GM18508 (cell line): ENCODE measurements around the gene GNE.
"Not testable (repeated sequence)": the region's sequence is repeated elsewhere in the genome, so short reads cannot be mapped to it uniquely, and the experiment has no call there.

Source experiments
- ATAC-seq: cut with Tn5 transposase; IDR thresholded peaks from one replicate; pipeline ENCODE4 v1.9.1; 2021; ENCODE audit warnings: moderate number of reproducible peaks; ENCODE audit not compliant: insufficient read depth, unreplicated experiment

The GNE gene

DNA sequence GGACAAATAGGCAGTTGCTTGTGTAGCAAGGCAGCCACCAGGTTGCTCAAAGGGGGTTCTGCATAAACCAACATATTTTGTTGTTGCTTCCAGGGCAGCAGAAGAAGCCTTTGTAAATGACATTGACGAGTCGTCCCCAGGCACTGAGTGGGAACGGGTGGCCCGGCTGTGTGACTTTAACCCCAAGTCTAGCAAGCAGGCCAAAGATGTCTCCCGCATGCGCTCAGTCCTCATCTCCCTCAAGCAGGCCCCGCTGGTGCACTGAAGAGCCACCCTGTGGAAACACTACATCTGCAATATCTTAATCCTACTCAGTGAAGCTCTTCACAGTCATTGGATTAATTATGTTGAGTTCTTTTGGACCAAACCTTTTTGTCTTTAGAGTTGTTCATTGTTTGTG, 46.7 kb downstream of the GNE start:
- no peak for ATAC-seq

DNA sequence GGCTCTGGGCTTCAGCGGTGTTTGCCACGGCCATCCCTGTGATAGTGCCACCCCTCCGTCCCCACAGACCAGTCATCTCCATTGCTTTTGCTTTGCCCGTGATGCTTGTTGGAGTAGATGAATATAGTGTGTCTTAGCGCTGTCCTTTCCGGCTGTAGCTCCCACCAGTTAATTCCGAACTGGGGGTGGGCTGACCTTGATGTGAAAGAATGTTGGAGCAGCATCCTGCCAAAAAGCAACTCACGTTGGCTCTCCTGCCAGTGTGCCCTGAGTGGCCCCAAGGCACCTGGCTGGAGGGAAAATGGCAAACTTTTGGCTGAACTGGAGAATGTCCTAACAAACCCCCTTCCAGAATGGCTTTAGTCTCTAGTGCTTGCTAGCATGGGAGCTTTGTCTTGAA, 47.5 kb downstream of the GNE start:
- no peak for ATAC-seq

DNA sequence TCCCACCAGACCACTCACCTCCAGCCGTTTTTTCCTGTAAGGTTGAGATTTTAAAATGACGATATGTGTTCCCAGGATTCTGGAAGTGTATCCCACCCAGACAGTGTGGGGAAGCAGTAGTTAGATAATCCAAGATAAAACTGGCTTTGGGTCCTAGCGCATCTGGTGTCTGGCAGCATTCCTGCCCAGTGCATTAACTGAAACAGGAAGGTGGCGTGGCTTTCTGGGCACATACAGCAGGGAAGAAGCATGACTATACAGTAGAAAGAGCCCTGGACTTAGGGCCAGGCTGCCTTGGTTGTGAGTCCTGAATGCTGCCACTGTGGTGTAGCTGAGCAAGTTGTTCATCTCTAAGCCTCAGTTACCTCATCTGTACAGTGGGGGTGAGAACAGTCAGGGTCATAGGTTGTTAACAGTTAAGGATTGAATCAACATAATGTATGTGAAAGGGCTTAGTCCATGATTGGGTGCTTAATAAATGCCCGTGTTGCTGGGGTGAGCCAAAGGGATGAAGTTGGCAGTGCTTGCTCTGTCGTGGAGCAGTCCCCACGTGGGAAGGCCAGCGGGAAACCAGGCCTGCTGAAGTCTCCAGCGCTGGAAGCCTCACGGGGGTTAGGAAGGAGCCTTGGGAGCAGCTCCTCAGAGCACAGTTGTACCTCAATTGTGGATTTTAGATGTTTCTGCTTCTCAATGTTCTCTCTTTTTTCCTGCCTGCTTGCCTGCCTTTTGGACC, 49.6 kb downstream of the GNE start:
- no peak for ATAC-seq

DNA sequence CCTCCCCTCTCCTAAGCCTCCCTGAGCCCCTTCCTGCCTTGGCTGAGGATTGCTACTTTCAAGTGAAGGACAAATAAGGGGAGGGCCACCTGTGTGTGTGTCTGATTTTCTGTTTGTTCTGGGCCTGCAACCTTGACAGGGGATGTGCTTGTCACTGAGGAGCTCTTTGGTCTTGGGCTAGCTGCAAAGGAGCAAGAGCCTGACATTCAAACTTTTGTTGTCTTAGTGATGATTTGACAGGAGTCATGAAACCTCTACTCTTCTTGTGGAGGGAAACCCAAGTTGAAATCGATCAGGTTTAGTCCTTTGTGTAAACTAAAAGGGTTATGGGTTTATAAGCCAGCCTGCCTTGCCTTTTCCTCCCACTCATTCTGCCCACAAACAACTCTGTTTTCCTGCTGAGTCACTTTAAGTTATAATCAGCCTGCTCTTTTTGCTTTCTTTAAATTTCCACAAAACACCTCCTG, 50.7 kb downstream of the GNE start:
- no peak for ATAC-seq

DNA sequence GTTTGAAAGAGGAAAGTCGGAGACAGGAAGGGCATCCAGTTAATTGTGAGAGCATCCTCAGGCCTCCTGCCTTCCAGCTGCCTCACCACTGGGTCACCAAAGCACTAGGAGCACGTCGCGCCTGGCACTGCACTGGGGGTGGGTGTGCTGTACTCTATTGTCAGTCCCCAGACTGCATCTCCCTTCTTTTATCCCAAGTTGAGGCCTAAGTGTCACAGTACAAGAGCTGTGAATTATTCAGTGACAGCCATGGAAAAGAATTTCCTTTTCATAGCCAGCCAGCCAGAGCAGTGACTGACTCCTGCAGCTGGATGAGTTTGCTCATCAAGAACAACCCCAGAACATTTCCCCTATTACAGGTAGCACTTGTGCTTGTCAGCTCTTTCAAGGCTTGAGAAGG, 51.2 kb downstream of the GNE start:
- ATAC-seq, result no peak

DNA sequence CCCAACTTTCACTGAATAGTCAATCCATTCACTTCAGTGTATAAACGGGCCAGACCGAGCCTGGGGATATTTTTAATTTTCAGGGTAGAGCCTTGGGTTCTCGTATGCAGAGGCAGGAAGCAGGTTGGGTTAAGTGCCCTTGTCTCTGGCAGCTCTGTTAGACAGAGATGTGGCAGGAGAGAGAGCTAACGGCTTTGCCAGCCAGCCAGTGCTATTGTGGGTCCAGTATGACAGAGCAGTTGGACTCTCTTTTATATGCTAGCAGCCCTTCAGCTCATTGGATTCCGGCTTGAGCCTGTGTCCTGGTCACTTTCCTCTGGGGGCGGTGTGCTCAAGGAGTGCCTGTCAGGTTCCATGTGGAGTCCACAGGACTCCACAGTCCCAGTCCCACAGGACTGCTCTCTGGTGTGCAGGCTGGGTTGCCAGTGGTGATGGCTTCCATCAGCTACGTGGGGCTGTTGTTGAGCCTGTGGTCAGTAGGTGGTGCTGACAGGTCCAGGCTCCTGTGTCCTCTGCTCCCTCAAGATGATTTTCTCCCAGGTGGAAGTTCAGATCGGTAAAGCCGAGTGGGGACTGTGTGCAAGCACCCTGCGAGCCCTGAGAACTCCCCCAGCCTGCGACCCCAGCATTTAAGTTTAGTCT, 53.2 kb downstream of the GNE start:
- ATAC-seq, result no peak

DNA sequence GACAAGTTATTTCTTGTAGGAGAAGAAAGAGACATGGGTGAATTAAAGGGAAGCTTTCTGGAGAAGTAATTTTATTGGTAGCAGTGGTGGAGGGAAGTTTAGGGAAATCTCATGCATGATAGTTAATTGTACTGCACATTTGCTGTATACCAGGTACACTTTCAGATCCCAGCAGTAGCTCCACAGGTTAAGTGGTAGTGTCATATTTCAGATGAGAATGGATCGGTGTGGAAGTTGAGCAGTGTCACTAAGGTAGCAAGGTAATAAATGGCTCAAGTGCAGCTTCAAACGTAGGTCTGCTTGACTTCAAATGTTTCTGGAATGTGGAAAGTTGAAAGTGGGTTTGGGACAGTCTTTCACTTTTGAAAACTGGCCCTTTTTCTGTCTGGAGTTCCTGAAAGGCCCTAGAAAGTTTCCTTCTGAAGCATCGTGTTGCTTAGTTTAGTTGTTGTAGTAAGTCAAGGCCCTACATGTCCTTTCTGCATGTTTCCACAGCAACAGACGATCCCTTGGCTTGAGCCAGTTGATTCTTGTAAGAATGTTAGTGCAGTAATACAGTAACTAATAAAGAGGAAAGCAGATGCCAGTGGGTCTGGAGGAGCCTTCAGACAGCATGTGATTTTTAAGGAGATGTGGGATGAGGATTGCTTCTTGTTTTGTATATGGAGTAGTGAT, 63.8 kb downstream of the GNE start:
- ATAC-seq, result no peak

DNA sequence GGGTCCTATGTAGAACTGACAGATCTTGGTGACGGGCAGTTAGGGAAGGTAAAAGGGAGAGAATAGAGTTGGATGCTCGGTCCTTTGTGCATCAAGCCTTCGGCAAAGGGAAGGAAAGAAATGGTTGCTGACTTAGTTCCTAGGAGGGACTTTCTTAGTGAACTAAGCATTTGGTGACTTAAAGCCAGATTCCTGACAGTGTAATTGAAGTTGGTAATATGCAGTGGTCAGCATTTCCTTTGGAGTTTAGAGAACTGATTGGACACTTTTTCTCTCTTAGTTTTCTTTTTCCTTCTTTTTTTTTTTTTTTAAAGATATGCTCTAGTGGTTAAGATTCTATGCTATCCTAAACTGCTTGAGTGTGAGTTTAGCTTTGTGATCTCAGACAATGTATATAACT, 65.2 kb downstream of the GNE start:
- ATAC-seq, result no peak

DNA sequence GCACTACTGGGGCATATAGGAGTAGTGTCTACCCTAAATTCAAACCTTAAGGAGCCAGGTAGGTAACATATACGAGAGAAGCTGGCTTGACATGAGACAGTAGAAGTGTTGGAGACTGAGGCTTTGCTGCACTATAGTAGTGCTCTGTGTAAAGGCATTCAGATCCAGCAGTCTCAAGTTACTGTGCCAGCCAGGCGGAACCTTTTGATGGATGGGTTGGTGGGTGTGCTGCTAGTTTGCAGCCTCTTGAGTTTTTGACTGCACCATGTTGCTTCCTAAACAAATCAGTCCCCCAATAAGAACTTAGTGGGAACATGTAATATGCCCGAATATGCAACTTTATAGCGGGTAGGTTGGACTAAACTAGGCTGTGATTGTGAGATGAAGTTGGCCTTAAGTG, 66.1 kb downstream of the GNE start:
- no peak for ATAC-seq

DNA sequence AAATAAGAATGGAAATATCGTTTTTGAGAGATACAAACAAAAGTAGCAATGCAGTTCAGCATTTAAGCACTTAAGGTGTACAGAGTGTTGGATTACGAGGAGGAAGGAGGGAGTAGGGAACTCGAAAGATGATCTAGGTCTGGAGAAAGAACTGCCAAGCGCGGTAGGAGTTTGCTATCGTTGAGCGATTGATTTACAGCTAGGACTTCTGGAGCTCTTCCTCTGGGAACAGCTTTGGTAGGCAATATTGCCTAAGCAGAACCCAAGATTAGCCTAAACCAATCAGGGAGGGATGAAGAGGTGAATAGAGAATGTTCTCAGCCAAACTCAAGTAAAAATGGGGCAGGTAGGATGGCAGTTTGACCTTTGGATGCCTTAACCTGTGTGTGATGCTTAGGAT, 66.6 kb downstream of the GNE start:
- ATAC-seq, result no peak

DNA sequence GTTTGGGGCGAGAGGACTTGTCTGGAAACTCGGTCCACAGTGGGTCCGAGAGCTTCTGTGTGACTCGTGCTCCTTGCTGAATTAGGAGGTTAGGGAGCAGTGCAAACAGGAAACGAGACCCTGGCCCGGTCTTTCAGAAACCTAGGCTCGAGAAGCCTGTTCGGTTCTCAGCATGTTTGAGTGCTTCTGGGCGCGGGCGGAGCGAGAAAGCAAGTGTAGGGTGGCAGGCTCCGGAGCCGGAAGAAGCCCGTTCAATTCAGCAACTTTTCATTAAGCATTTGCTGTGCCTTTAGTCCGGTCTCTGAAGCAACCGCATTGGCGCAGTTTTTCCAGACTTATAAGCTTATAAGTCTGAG, 67.0 kb downstream of the GNE start:
- no peak for ATAC-seq

DNA sequence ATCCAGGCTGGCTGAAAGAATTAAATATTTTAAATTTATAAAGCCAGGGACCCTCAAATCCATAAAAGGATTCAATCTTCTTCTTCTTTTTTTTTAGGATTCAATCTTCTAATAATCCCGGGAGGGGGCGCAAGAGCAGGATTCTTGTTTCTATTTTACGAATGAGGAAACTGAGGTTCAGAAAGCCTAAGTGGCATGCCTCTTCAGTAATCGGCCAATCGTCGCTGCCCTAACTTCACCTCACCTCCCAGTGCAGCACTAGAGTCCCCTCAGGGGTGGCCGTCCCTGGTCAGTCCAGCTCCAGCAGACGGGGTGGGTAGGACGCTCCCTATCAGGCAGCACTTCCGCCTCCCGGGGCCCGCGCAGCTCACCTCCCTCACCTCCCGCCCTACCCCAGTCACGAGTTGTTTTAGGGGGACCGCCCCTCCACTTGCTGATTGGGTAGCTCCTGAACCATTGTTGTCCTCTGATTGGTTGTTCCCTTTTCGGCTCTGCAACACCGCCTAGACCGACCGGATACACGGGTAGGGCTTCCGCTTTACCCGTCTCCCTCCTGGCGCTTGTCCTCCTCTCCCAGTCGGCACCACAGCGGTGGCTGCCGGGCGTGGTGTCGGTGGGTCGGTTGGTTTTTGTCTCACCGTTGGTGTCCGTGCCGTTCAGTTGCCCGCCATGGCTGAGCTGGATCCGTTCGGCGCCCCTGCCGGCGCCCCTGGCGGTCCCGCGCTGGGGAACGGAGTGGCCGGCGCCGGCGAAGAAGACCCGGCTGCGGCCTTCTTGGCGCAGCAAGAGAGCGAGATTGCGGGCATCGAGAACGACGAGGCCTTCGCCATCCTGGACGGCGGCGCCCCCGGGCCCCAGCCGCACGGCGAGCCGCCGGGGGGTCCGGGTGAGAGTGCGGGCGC, 67.6 kb downstream of the GNE start, which contains the start of gene CLTA:
Gene CLTA, plus strand, starts transcription at position 534 of the 902 bp plus-strand sequence. Its CDS starts 136 bp downstream, at position 670.
- peak; percentile 88 for ATAC-seq

DNA sequence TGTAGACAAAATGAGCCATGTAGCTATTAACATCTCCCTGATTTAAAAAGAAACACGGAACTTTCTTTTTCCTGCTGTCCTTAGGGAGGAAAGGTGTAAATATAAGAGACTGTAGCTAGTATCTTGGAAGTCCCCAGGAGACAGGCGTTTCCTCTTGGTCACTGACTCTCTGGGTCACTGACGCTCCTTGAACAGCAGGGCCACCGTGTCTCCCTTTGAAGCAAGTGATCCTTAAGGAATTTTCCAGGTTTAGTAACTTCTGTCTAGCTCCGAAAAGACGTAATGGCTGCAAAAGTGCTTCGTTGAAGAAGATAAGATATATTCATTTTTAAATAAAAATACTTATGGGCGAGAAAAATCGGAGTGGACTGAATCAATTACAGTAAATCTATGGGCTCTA, 68.3 kb downstream of the GNE start:
- ATAC-seq, result no peak

DNA sequence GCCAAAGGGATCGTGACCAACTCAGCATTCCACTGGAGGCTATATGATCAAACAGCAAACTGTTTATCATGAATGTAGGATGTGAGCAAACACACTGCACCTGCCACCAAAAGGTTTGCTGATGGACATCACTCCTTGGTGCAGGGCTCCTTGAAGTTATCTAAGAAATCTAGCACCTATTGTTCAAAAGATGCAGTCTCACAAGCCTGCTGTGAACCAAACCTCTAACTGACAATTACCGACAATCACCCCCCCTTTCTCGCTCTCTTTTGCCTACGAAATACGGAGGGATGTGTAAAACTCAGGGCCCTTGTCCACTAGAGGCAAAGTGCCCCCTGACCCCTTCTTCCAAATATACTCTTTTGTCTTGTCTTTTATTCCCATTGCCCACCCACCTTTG, 70.0 kb downstream of the GNE start:
- ATAC-seq, result no peak

DNA sequence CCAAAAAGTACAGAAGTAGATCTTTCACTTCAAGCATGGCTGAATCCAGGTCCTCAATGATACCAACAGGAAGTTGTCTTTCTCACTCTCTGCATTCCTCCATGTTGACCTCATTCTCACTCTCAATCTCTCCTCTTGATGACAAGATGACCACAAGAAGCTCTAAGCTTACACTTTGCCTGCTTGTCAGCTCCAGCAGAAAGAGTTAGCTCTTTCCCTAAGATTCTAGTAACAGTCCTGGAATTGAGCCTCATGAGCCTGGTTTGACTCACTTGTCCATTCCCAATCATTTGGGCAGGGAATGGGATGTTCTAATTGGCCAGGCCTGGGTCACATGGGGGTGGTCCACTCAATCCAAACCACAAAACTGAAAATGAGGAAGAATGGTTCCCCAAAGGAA, 70.8 kb downstream of the GNE start:
- ATAC-seq, result no peak

DNA sequence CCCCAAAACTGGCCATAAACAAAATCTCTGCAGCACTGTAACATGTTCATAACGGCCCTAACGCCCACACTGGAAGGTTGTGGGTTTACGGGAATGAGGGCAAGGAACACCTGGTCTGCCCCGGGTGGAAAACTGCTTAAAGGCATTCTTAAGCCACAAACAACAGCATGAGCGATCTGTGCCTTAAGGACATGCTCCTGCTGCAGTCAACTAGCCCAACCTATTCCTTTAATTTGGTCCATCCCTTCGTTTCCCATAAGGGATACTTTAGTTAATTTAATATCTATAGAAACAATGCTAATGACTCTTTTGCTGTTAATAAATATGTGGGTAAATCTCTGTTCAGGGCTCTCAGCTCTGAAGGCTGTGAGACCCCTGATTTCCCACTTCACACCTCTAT, 78.0 kb downstream of the GNE start:
- not testable (repeated sequence) for ATAC-seq

DNA sequence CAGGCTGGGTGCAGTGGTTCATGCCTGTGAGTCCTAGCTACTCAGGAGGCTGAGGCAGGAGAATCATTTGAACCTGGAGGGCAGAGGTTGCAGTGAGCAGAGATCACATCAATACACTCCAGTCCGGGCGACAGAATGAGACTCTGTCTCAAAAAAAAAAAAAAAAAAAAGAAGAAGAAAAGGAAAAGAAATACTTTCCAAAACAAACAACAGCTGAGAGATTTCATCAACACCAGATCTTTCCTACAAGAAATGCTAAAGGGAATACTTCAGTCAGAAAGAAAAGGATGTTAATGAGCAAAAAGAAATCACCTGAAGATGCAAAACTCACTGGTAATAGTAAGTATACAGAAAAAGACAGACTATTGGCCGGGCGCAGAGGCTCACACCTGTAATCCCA, 80.7 kb downstream of the GNE start:
- ATAC-seq, result no peak

DNA sequence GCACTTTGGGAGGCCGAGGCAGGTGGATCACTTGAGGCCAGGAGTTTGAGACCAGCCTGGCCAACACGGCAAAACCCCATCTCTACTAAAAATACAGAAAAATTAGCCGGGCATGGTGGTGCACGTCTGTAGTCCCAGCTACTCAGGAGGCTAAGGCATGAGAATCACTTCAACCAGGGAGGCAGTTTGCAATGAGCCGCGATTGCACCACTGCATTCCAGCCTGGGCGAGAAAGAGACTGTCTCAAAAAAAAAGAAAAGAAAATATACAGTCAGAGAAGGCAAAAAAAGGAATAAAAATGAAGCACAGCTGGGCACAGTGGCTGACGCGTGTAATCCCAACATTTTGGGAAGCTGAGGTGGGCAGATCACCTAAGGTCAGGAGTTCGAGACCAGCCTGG, 81.8 kb downstream of the GNE start:
- ATAC-seq, result not testable (repeated sequence)

DNA sequence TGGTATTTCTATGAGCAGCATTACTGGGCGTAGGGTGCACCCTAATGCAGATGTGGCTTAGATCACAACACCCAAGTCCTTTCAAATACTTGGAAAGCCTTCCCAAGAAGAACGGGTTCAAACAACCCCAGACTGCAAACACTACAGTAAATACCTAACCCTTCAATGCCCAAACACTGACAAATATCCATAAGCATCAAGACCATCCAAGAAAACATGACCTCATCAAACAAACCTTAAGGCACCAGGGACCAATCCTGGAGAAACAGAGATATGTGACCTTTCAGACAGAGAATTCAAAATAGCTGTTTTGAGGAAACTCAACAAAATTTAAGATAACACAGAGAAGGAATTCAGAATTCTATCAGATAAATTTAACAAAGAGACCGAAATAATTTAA, 83.0 kb downstream of the GNE start:
- ATAC-seq, result not testable (repeated sequence)

DNA sequence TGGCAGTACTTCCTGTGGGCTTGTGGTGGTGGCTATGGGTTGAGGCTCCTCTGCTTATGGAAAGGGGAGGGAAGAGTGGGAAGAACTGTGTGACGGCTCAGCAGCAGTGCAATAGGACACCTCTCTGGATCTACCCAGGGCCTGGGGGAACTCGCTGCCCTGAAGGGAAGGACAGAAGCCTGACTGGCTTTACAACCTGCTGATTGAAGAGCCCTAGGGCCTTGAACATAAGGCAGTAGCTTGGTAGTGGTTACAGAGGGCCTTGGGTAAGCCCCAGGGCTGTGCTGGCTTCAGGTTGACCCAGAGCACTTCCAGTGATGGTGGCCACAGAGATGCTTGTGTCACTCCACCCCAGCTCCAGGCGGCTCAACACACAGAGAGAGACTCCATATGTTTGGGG, 83.5 kb downstream of the GNE start:
- ATAC-seq, result no peak

DNA sequence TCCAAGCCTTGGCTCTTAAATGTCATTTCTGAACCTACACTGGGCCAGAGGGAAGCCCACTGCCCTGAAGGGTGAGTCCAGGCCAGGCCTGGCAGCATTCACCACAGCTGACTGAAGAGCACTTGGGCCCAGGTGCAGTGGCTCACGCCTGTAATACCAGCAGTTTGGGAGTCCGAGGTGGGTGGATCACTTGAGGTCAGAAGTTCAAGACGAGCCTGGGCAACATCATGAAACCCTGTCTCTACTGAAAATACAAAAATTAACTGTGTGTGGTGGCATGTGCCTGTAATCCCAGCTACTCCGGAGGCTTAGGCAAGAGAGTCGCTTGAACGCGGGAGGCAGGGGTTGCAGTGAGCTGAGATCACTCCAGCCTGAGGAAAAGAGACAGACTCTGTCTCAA, 84.0 kb downstream of the GNE start:
- no peak for ATAC-seq
